K562 (cell line): Measurements from ENCODE around the gene ADAMTS6.

Experiments
- GMEB1 ChIP-seq: fragments of 250-450 bp; sonication (Bioruptor Pico); IDR thresholded peaks from 2 replicates; pipeline ENCODE4 v1.4.0; 2020; ENCODE audit warnings: mild to moderate bottlenecking
- THRA ChIP-seq: fragments of 450-650 bp; IDR thresholded peaks from 2 replicates; pipeline ENCODE4 v1.6.1; 2017; ENCODE audit warnings: mild to moderate bottlenecking, moderate library complexity
- ZNF830 ChIP-seq: fragments of 250-450 bp; sonication (Bioruptor Pico); IDR thresholded peaks from 2 replicates; pipeline ENCODE4 v1.5.0; 2021; ENCODE audit warnings: mild to moderate bottlenecking

GRCh38 chr5:65248896-65249295, 232.8 kb downstream of the ADAMTS6 start:
- TF ChIP-seq ZNF830 (no peak), GMEB1 (CRISPR knock-in tag) (no peak), THRA (no peak)
